WTC11 (cell line): ENCODE measurements around the gene VCL. TPM values are rescaled to one million over a fixed set of nuclear protein-coding genes. Genes with fewer than 3 reads are reported as not detected.

Source experiments
- ATAC-seq: fragments of 200-7000 bp; cut with Tn5 transposase; 2 replicates; pipeline ENCODE4 v1.10.0; 2021; ENCODE audit warnings: mild to moderate bottlenecking, moderate library complexity
- CTCF ChIA-PET: fragments of 300-600 bp; sonication (Branson Sonifier 250); formaldehyde crosslinking; loops from one replicate; lab custom pipeline; 2021; ENCODE audit warnings: antibody characterized with exemption; lab: Charles Lee
- POLR2A ChIA-PET: fragments of 350-600 bp; sonication (Branson Sonifier 250); formaldehyde crosslinking; loops from one replicate; lab custom pipeline; 2021; ENCODE audit warnings: antibody characterized with exemption; lab: Charles Lee
- DNase-seq: peaks from one replicate; pipeline ENCODE4 v3.0.0; 2021; ENCODE audit warnings: low spot score
- H3K27ac Mint-ChIP-seq: 2 replicates; pipeline ENCODE4 v1.8.0; 2021; ENCODE audit warnings: mixed read lengths
- H3K27me3 Mint-ChIP-seq: 2 replicates; pipeline ENCODE4 v1.8.0; 2021; ENCODE audit warnings: low read depth, mild to moderate bottlenecking, moderate library complexity, mixed read lengths
- H3K36me3 Mint-ChIP-seq: 2 replicates; pipeline ENCODE4 v1.8.0; 2021; ENCODE audit warnings: mixed read lengths
- H3K4me1 Mint-ChIP-seq: 2 replicates; pipeline ENCODE4 v1.8.0; 2022; ENCODE audit warnings: mixed read lengths
- H3K4me3 Mint-ChIP-seq: 2 replicates; pipeline ENCODE4 v1.8.0; 2021; ENCODE audit warnings: mild to moderate bottlenecking, moderate library complexity, mixed read lengths
- H3K9me3 Mint-ChIP-seq: 2 replicates; pipeline ENCODE4 v1.8.0; 2021; ENCODE audit warnings: mixed read lengths
- ATF1 ChIP-seq: sonication (generic); formaldehyde crosslinking; IDR thresholded peaks from 2 replicates; pipeline ENCODE4 v1.8.1; 2023; ENCODE audit warnings: mild to moderate bottlenecking, moderate library complexity, missing genetic modification reagents
- CBFB ChIP-seq: sonication (generic); formaldehyde crosslinking; IDR thresholded peaks from 2 replicates; pipeline ENCODE4 v1.8.1; 2022; ENCODE audit warnings: mild to moderate bottlenecking, low read depth, missing genetic modification reagents
- IRF2 ChIP-seq: sonication (generic); formaldehyde crosslinking; IDR thresholded peaks from 2 replicates; pipeline ENCODE4 v1.8.0; 2022; ENCODE audit warnings: low read depth, missing genetic modification reagents, borderline replicate concordance
- MYBL2 ChIP-seq: sonication (generic); formaldehyde crosslinking; IDR thresholded peaks from 2 replicates; pipeline ENCODE4 v1.8.1; 2023; ENCODE audit warnings: mild to moderate bottlenecking, moderate library complexity, missing genetic modification reagents
- NFE2L1 ChIP-seq: sonication (generic); formaldehyde crosslinking; IDR thresholded peaks from 2 replicates; pipeline ENCODE4 v1.8.1; 2023; ENCODE audit warnings: missing genetic modification reagents
- OVOL2 ChIP-seq: fragments of 250-450 bp; sonication (Bioruptor Pico); IDR thresholded peaks from 2 replicates; pipeline ENCODE4 v1.9.0; 2021; ENCODE audit warnings: mild to moderate bottlenecking, borderline replicate concordance
- RORB ChIP-seq: fragments of 250-450 bp; sonication (Bioruptor Pico); IDR thresholded peaks from 2 replicates; pipeline ENCODE4 v1.9.0; 2021; ENCODE audit warnings: mild to moderate bottlenecking
- TCF7 ChIP-seq: sonication (generic); formaldehyde crosslinking; IDR thresholded peaks from 2 replicates; pipeline ENCODE4 v1.8.0; 2022; ENCODE audit warnings: mild to moderate bottlenecking, low read depth, missing genetic modification reagents, moderate library complexity
- TEAD1 ChIP-seq: sonication (generic); formaldehyde crosslinking; IDR thresholded peaks from 2 replicates; pipeline ENCODE4 v1.8.0; 2022; ENCODE audit warnings: mild to moderate bottlenecking, missing genetic modification reagents
- TP53 ChIP-seq: sonication (generic); formaldehyde crosslinking; IDR thresholded peaks from 2 replicates; pipeline ENCODE4 v1.8.1; 2023; ENCODE audit warnings: mild to moderate bottlenecking, missing genetic modification reagents
- ZBTB21 ChIP-seq: sonication (generic); formaldehyde crosslinking; IDR thresholded peaks from 2 replicates; pipeline ENCODE4 v1.8.1; 2023; ENCODE audit warnings: mild to moderate bottlenecking, missing genetic modification reagents, borderline replicate concordance
- ZMAT4 ChIP-seq: fragments of 250-450 bp; sonication (Bioruptor Pico); IDR thresholded peaks from 2 replicates; pipeline ENCODE4 v1.9.0; 2021; ENCODE audit warnings: mild to moderate bottlenecking
- ZNF219 ChIP-seq: sonication (generic); formaldehyde crosslinking; IDR thresholded peaks from 2 replicates; pipeline ENCODE4 v1.8.0; 2023; ENCODE audit warnings: missing genetic modification reagents, mild to moderate bottlenecking, borderline replicate concordance
- ZNF232 ChIP-seq: sonication (generic); formaldehyde crosslinking; IDR thresholded peaks from 2 replicates; pipeline ENCODE4 v1.8.0; 2022; ENCODE audit warnings: mild to moderate bottlenecking, missing genetic modification reagents
- ZNF263 ChIP-seq: sonication (generic); formaldehyde crosslinking; IDR thresholded peaks from 2 replicates; pipeline ENCODE4 v1.8.1; 2022; ENCODE audit warnings: low read depth, mild to moderate bottlenecking, moderate library complexity, missing genetic modification reagents
- ZNF396 ChIP-seq: fragments of 250-450 bp; sonication (Bioruptor Pico); IDR thresholded peaks from 2 replicates; pipeline ENCODE4 v1.8.0; 2021; ENCODE audit warnings: mild to moderate bottlenecking, moderate library complexity, borderline replicate concordance
- ZNF423 ChIP-seq: fragments of 250-450 bp; sonication (Bioruptor Pico); IDR thresholded peaks from 2 replicates; pipeline ENCODE4 v2.1.2; 2022; ENCODE audit warnings: mild to moderate bottlenecking, moderate library complexity
- total RNA-seq: library from RNA; stranded (reverse); gene quantifications from 3 replicates; pipeline ENCODE4 v1.2.3, GENCODE V29; 2021
- TF ChIP-seq, protein P1 (sequence below): sonication (generic); formaldehyde crosslinking; IDR thresholded peaks from 2 replicates; pipeline ENCODE4 v1.8.1; 2022; ENCODE audit warnings: missing genetic modification reagents, borderline replicate concordance
- TF ChIP-seq, protein P2 (sequence below): sonication (generic); formaldehyde crosslinking; IDR thresholded peaks from 2 replicates; pipeline ENCODE4 v1.8.0; 2023; ENCODE audit warnings: missing genetic modification reagents, mild to moderate bottlenecking, borderline replicate concordance
- TF ChIP-seq, protein P3 (sequence below): sonication (generic); formaldehyde crosslinking; IDR thresholded peaks from 2 replicates; pipeline ENCODE4 v1.8.1; 2022; ENCODE audit warnings: mild to moderate bottlenecking, moderate library complexity, missing genetic modification reagents
- TF ChIP-seq, protein P4 (sequence below): fragments of 250-450 bp; sonication (Bioruptor Pico); IDR thresholded peaks from 2 replicates; pipeline ENCODE4 v1.8.0; 2021; ENCODE audit warnings: mild to moderate bottlenecking

The VCL gene
- total RNA-seq, 1 experiment from 2014 or later, result 225 TPM

GRCh38 chr10:73992899-73993788, 4.8 kb upstream of the VCL start:
- Mint-ChIP-seq H3K4me1 (peaks cover 11% of the 10 kb centered on the region), H3K27ac (no peak overlapping the region), H3K9me3 (no peaks in the 10 kb centered on the region), H3K4me3 (no peak overlapping the region), H3K27me3 (no peaks in the 10 kb centered on the region), H3K36me3 (no peaks in the 10 kb centered on the region)
- ATAC-seq, result no peak
- CTCF ChIA-PET, result no interaction called here
- TF ChIP-seq ZNF263 (CRISPR knock-in tag) (no peak), OVOL2 (CRISPR knock-in tag) (no peak), TP53 (CRISPR knock-in tag) (no peak), ZBTB21 (CRISPR knock-in tag) (no peak), ZNF232 (CRISPR knock-in tag) (no peak)
- TF ChIP-seq, protein P1, sequence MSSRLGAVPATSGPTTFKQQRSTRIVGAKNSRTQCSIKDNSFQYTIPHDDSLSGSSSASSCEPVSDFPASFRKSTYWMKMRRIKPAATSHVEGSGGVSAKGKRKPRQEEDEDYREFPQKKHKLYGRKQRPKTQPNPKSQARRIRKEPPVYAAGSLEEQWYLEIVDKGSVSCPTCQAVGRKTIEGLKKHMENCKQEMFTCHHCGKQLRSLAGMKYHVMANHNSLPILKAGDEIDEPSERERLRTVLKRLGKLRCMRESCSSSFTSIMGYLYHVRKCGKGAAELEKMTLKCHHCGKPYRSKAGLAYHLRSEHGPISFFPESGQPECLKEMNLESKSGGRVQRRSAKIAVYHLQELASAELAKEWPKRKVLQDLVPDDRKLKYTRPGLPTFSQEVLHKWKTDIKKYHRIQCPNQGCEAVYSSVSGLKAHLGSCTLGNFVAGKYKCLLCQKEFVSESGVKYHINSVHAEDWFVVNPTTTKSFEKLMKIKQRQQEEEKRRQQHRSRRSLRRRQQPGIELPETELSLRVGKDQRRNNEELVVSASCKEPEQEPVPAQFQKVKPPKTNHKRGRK, result no peak
- TF ChIP-seq, protein P2, sequence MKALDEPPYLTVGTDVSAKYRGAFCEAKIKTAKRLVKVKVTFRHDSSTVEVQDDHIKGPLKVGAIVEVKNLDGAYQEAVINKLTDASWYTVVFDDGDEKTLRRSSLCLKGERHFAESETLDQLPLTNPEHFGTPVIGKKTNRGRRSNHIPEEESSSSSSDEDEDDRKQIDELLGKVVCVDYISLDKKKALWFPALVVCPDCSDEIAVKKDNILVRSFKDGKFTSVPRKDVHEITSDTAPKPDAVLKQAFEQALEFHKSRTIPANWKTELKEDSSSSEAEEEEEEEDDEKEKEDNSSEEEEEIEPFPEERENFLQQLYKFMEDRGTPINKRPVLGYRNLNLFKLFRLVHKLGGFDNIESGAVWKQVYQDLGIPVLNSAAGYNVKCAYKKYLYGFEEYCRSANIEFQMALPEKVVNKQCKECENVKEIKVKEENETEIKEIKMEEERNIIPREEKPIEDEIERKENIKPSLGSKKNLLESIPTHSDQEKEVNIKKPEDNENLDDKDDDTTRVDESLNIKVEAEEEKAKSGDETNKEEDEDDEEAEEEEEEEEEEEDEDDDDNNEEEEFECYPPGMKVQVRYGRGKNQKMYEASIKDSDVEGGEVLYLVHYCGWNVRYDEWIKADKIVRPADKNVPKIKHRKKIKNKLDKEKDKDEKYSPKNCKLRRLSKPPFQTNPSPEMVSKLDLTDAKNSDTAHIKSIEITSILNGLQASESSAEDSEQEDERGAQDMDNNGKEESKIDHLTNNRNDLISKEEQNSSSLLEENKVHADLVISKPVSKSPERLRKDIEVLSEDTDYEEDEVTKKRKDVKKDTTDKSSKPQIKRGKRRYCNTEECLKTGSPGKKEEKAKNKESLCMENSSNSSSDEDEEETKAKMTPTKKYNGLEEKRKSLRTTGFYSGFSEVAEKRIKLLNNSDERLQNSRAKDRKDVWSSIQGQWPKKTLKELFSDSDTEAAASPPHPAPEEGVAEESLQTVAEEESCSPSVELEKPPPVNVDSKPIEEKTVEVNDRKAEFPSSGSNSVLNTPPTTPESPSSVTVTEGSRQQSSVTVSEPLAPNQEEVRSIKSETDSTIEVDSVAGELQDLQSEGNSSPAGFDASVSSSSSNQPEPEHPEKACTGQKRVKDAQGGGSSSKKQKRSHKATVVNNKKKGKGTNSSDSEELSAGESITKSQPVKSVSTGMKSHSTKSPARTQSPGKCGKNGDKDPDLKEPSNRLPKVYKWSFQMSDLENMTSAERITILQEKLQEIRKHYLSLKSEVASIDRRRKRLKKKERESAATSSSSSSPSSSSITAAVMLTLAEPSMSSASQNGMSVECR (CRISPR knock-in tag), result no peak
- TF ChIP-seq, protein P3, sequence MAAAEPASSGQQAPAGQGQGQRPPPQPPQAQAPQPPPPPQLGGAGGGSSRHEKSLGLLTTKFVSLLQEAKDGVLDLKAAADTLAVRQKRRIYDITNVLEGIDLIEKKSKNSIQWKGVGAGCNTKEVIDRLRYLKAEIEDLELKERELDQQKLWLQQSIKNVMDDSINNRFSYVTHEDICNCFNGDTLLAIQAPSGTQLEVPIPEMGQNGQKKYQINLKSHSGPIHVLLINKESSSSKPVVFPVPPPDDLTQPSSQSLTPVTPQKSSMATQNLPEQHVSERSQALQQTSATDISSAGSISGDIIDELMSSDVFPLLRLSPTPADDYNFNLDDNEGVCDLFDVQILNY (CRISPR knock-in tag), result no peak
- POLR2A ChIA-PET, result interaction anchor here (1.3 kb wide), 1 partner anchor 9 kb away, joined by 4 read pairs; no protein-coding TSS in a partner anchor
- no peak for DNase-seq

- ATAC-seq (no peak), DNase-seq (no peak)
- Mint-ChIP-seq H3K9me3 (no peaks in the 10 kb centered on the region), H3K27me3 (peaks cover 2% of the 10 kb centered on the region; the same call in 1 of the 2 replicates), H3K4me3 (no peak overlapping the region), H3K4me1 (peaks cover 14% of the 10 kb centered on the region), H3K27ac (no peak overlapping the region), H3K36me3 (peaks cover 13% of the 10 kb centered on the region)
- POLR2A ChIA-PET, result interaction anchor here (2.0 kb wide), 1 partner anchor 28 kb away, joined by 7 read pairs; no protein-coding TSS in a partner anchor
- CTCF ChIA-PET, result interaction anchor here (0.5 to 1.5 kb wide), 5 partner anchors 27 to 104 kb away, joined by 3 to 5 read pairs (median 3); no protein-coding TSS in a partner anchor
- TF ChIP-seq ZNF423 (CRISPR knock-in tag) (no peak), ZMAT4 (CRISPR knock-in tag) (no peak), CBFB (CRISPR knock-in tag) (no peak), ATF1 (CRISPR knock-in tag) (no peak), ZNF396 (CRISPR knock-in tag) (no peak), RORB (CRISPR knock-in tag) (no peak), MYBL2 (no peak), NFE2L1 (no peak), ZNF219 (CRISPR knock-in tag) (no peak), TCF7 (CRISPR knock-in tag) (no peak), IRF2 (CRISPR knock-in tag) (no peak), TEAD1 (CRISPR knock-in tag) (no peak)
- TF ChIP-seq, protein P2 (CRISPR knock-in tag), result no peak
- TF ChIP-seq, protein P4, sequence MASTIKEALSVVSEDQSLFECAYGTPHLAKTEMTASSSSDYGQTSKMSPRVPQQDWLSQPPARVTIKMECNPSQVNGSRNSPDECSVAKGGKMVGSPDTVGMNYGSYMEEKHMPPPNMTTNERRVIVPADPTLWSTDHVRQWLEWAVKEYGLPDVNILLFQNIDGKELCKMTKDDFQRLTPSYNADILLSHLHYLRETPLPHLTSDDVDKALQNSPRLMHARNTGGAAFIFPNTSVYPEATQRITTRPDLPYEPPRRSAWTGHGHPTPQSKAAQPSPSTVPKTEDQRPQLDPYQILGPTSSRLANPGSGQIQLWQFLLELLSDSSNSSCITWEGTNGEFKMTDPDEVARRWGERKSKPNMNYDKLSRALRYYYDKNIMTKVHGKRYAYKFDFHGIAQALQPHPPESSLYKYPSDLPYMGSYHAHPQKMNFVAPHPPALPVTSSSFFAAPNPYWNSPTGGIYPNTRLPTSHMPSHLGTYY (CRISPR knock-in tag), result no peak
Measured at GRCh38 chr10:73995035-73995358, 2.9 kb upstream of the VCL start.
